D721Med (cell line): Measurements from ENCODE around the gene HIVEP1.

Source experiments
- DNase-seq: peaks from one replicate; pipeline ENCODE4 v3.0.0; 2011; ENCODE audit warnings: low spot score; ENCODE audit not compliant: insufficient read length
- FAIRE-seq: peaks from 2 replicates; lab custom pipeline; 2011; peaks lifted over from hg19 to GRCh38; lab: Jason Lieb, UNC
- CTCF ChIP-seq: IDR thresholded peaks from 2 replicates; pipeline ENCODE4 v1.5.1; 2012; ENCODE audit warnings: mild to moderate bottlenecking, control low read depth; ENCODE audit not compliant: insufficient read depth; ENCODE audit errors: missing control alignments

HIVEP1 gene

GRCh38 chr6:12114055-12114503 is 102.0 kb downstream of the HIVEP1 start:
- TF ChIP-seq CTCF, result no peak
- DNase-seq, result no peak
- no peak for FAIRE-seq

GRCh38 chr6:12115001-12115400 is 102.9 kb downstream of the HIVEP1 start:
- FAIRE-seq, result peak; percentile 63

GRCh38 chr6:12115492-12115891 is 103.4 kb downstream of the HIVEP1 start:
- TF ChIP-seq CTCF, result no peak
- DNase-seq, result no peak
- FAIRE-seq, result no peak

More at GRCh38 chr6:12115001-12115400, 102.9 kb downstream of the HIVEP1 start:
- peak; percentile 19 for DNase-seq
- no peak for TF ChIP-seq CTCF

GRCh38 chr6:12116264-12116800 is 104.2 kb downstream of the HIVEP1 start:
- FAIRE-seq, result no peak
- no peak for TF ChIP-seq CTCF
- no peak for DNase-seq

- no peak for TF ChIP-seq CTCF
- FAIRE-seq, result no peak
These were observed 104.9 kb downstream of the HIVEP1 start for GRCh38 chr6:12116978-12117377.

GRCh38 chr6:12118607-12119006 is 106.5 kb downstream of the HIVEP1 start:
- DNase-seq, result no peak
- no peak for TF ChIP-seq CTCF
- no peak for FAIRE-seq

More at GRCh38 chr6:12116978-12117377, 104.9 kb downstream of the HIVEP1 start:
- no peak for DNase-seq

GRCh38 chr6:12119085-12119588 is 107.0 kb downstream of the HIVEP1 start:
- FAIRE-seq (no peak), DNase-seq (no peak)

More at GRCh38 chr6:12119085-12119588, 107.0 kb downstream of the HIVEP1 start:
- no peak for TF ChIP-seq CTCF
